SK-N-SH (cell line): ENCODE data around the gene FRMPD4. TPM values are rescaled to one million over a fixed set of nuclear protein-coding genes. Genes with fewer than 3 reads are reported as not detected.

Experiments used
- CTCF ChIA-PET: fragments of 300-600, 350-600 bp; formaldehyde crosslinking; extraction: SDS; loops from one replicate; lab custom pipeline; 2021; lab: Yijun Ruan, JAX
- POLR2A ChIA-PET: fragments of 350-600 bp; sonication (Branson Sonifier 250); formaldehyde crosslinking; extraction: SDS; loops from one replicate; lab custom pipeline; 2020; ENCODE audit warnings: antibody characterized with exemption, inconsistent platforms; lab: Yijun Ruan, JAX
- DNase-seq: peaks from one replicate; pipeline ENCODE4 v3.0.0; 2012
- H2AFZ ChIP-seq: fragments of 200-600 bp; sonication (generic); 2 replicates; pipeline ENCODE4 v1.8.1; 2016; ENCODE audit warnings: antibody characterized with exemption, mild to moderate bottlenecking, low read depth
- H3F3A ChIP-seq: fragments of 200-600 bp; sonication (generic); replicated peaks from 2 replicates; pipeline ENCODE3; 2016; ENCODE audit warnings: antibody characterized with exemption, mild to moderate bottlenecking; ENCODE audit not compliant: insufficient read depth
- H3K27ac ChIP-seq, 2 experiments: fragments of 200-500 bp in 1 of 2; fragments of 200-600 bp in 1 of 2; sonication (Bioruptor generic) in 1 of 2; sonication (generic), shearing (Covaris generic) in 1 of 2; 2 replicates each; pipeline versions ENCODE4 v1.5.1 to v1.6.1; 2014 to 2016; ENCODE audit warnings: low read depth in 2 of 2, inconsistent platforms in 1 of 2, low read length in 1 of 2, mild to moderate bottlenecking in 1 of 2, mixed read lengths in 1 of 2
- H3K27me3 ChIP-seq: fragments of 200-600 bp; sonication (generic), shearing (Covaris generic); 2 replicates; pipeline ENCODE4 v1.6.1; 2016; ENCODE audit warnings: mixed run types; ENCODE audit not compliant: insufficient read depth
- H3K36me3 ChIP-seq, 2 experiments: fragments of 200-500 bp in 1 of 2; fragments of 200-600 bp in 1 of 2; sonication (Bioruptor generic) in 1 of 2; sonication (generic) in 1 of 2; replicated peaks in 1 of 2; 2 replicates each; pipeline versions ENCODE3 to v1.5.1; 2014 to 2016; ENCODE audit warnings: low read length in 1 of 2, mild to moderate bottlenecking in 1 of 2; ENCODE audit not compliant: insufficient read depth in 2 of 2, control insufficient read depth in 1 of 2
- H3K4me1 ChIP-seq, 2 experiments: fragments of 200-500 bp in 1 of 2; fragments of 200-600 bp in 1 of 2; sonication (Bioruptor generic) in 1 of 2; sonication (generic), shearing (Covaris generic) in 1 of 2; 2 replicates each; pipeline versions ENCODE4 v1.5.1 to v1.6.1; 2014 to 2016; ENCODE audit warnings: low read depth in 1 of 2, low read length in 1 of 2, mixed run types in 1 of 2; ENCODE audit not compliant: insufficient read depth in 2 of 2, control insufficient read depth in 1 of 2
- H3K4me2 ChIP-seq: fragments of 200-600 bp; sonication (generic), shearing (Covaris generic); 2 replicates; pipeline ENCODE4 v1.6.1; 2017; ENCODE audit warnings: mixed run types
- H3K4me3 ChIP-seq, 2 experiments: fragments of 200-500 bp in 1 of 2; fragments of 200-600 bp in 1 of 2; sonication (Bioruptor generic) in 1 of 2; sonication (generic), shearing (Covaris generic) in 1 of 2; 2 replicates each; pipeline versions ENCODE4 v1.5.1 to v1.8.1; 2014 to 2016; ENCODE audit warnings: low read depth in 2 of 2, inconsistent platforms in 1 of 2, low read length in 1 of 2, mild to moderate bottlenecking in 1 of 2, mixed read lengths in 1 of 2, moderate library complexity in 1 of 2
- H3K79me2 ChIP-seq: fragments of 200-600 bp; sonication (generic); 2 replicates; pipeline ENCODE4 v1.8.1; 2017; ENCODE audit warnings: mild to moderate bottlenecking; ENCODE audit not compliant: insufficient read depth
- H3K9ac ChIP-seq: fragments of 200-600 bp; sonication (generic); 2 replicates; pipeline ENCODE4 v1.6.1; 2017; ENCODE audit warnings: mixed run types
- H3K9me2 ChIP-seq: fragments of 200-600 bp; sonication (generic); 2 replicates; pipeline ENCODE4 v1.6.1; 2017; ENCODE audit warnings: mixed run types
- H3K9me3 ChIP-seq: fragments of 200-600 bp; sonication (generic); 2 replicates; pipeline ENCODE4 v1.6.1; 2017; ENCODE audit warnings: mixed run types, mild to moderate bottlenecking, moderate library complexity
- H4K20me1 ChIP-seq: fragments of 200-600 bp; sonication (generic); 2 replicates; pipeline ENCODE4 v1.6.1; 2017; ENCODE audit warnings: mild to moderate bottlenecking, mixed run types; ENCODE audit not compliant: insufficient read depth
- ELF1 ChIP-seq: IDR thresholded peaks from 2 replicates; pipeline ENCODE4 v1.4.0; 2012
- EP300 ChIP-seq, 2 experiments: IDR thresholded peaks; 2 replicates each; pipeline versions ENCODE4 v1.4.0 to v1.6.1; 2012; ENCODE audit warnings: borderline replicate concordance in 1 of 2, low read depth in 1 of 2, low read length in 1 of 2
- EZH2phosphoT487 ChIP-seq: fragments of 200-600 bp; sonication (generic); IDR thresholded peaks from 2 replicates; pipeline ENCODE4 v1.6.1; 2017; ENCODE audit warnings: low read depth, mixed run types, mild to moderate bottlenecking, antibody characterized with exemption, moderate library complexity, borderline replicate concordance
- FOXJ3 ChIP-seq: sonication (generic); formaldehyde crosslinking; IDR thresholded peaks from 2 replicates; pipeline ENCODE4 v1.5.1; 2020; ENCODE audit warnings: mild to moderate bottlenecking, missing genetic modification reagents
- FOXM1 ChIP-seq: IDR thresholded peaks from 2 replicates; pipeline ENCODE4 v1.4.0; 2012; ENCODE audit warnings: low read depth, mild to moderate bottlenecking
- GABPA ChIP-seq: IDR thresholded peaks from 2 replicates; pipeline ENCODE4 v1.4.0; 2012; ENCODE audit warnings: low read depth, mild to moderate bottlenecking
- IRF3 ChIP-seq: fragments of 150-350 bp; IDR thresholded peaks from 2 replicates; pipeline ENCODE4 v1.6.1; 2016; ENCODE audit warnings: mild to moderate bottlenecking, low read depth, low read length
- JUND ChIP-seq: IDR thresholded peaks from 2 replicates; pipeline ENCODE4 v1.4.0; 2012
- MAX ChIP-seq: IDR thresholded peaks from 2 replicates; pipeline ENCODE4 v1.4.0; 2012; ENCODE audit warnings: low read depth
- NRF1 ChIP-seq: IDR thresholded peaks from 2 replicates; pipeline ENCODE4 v1.6.1; 2012; ENCODE audit warnings: low read depth, mild to moderate bottlenecking, low read length
- PBX3 ChIP-seq: IDR thresholded peaks from 2 replicates; pipeline ENCODE4; 2012
- POLR2AphosphoS5 ChIP-seq: IDR thresholded peaks from 2 replicates; pipeline ENCODE4 v1.6.1; 2012; ENCODE audit warnings: low read depth, low read length
- RCOR1 ChIP-seq: fragments of 150-350 bp; IDR thresholded peaks from 2 replicates; pipeline ENCODE4 v1.6.1; 2017; ENCODE audit warnings: antibody characterized with exemption, low read length
- RFX5 ChIP-seq: IDR thresholded peaks from 2 replicates; pipeline ENCODE4 v1.6.1; 2012; ENCODE audit warnings: mild to moderate bottlenecking, improper control_type of control experiment, low read length
- RXRA ChIP-seq: IDR thresholded peaks from 2 replicates; pipeline ENCODE4 v1.4.0; 2012; ENCODE audit warnings: low read depth, mild to moderate bottlenecking, borderline replicate concordance
- TCF12 ChIP-seq: IDR thresholded peaks from 2 replicates; pipeline ENCODE4 v1.4.0; 2012
- USF1 ChIP-seq: IDR thresholded peaks from 2 replicates; pipeline ENCODE4 v1.4.0; 2012; ENCODE audit warnings: low read depth, borderline replicate concordance
- USF2 ChIP-seq: fragments of 150-350 bp; IDR thresholded peaks from 2 replicates; pipeline ENCODE4 v1.6.1; 2017; ENCODE audit warnings: antibody characterized with exemption, low read length, low read depth, borderline replicate concordance
- YY1 ChIP-seq: IDR thresholded peaks from 2 replicates; pipeline ENCODE4 v1.4.0; 2012; ENCODE audit warnings: low read depth, mild to moderate bottlenecking
- ZBTB33 ChIP-seq: IDR thresholded peaks from 2 replicates; pipeline ENCODE4 v1.4.0; 2012; ENCODE audit warnings: low read depth, borderline replicate concordance
- WGBS: methylation state at CpG from one replicate; pipeline ENCODE4 v1.1.6; 2017; ENCODE audit warnings: low lambda C conversion rate; 5-methylcytosine and 5-hydroxymethylcytosine counted together
- polyA plus RNA-seq, 3 experiments: library from polyadenylated mRNA; depleted of rRNA; stranded (reverse); fragments of >200 nt; gene quantifications; 2 replicates each; pipeline ENCODE4 v1.2.3, GENCODE V29; 2012

The FRMPD4 gene
- polyA plus RNA-seq, 1 of the 3 experiments (the other 2 are of a cell fraction) = not detected

- Histone ChIP-seq H3K9me2 (no peaks in the 10 kb centered on the region), H4K20me1 (no peaks in the 10 kb centered on the region), H3F3A (no peaks in the 10 kb centered on the region), H3K79me2 (no peaks in the 10 kb centered on the region), H3K9me3 (no peaks in the 10 kb centered on the region), H3K27me3 (peaks cover 5% of the 10 kb centered on the region; the same call in 1 of the 2 replicates), H3K4me2 (no peak overlapping the region), H3K27ac (no peak overlapping the region), H3K4me3 (no peak overlapping the region), H2AFZ (no peak overlapping the region), H3K9ac (no peak overlapping the region), H3K36me3 (no peaks in the 10 kb centered on the region), H3K4me1 (no peaks in the 10 kb centered on the region)
- POLR2A ChIA-PET = no interaction called here
- 9% methylated on average over 5 of the region's 5 CpGs for WGBS
- CTCF ChIA-PET = no interaction called here
- TF ChIP-seq RCOR1 = no peak
- no peak for TF ChIP-seq ELF1
- no peak for TF ChIP-seq TCF12
- no peak for TF ChIP-seq YY1
- TF ChIP-seq EZH2phosphoT487 = no peak
- TF ChIP-seq FOXM1 = no peak
- no peak for TF ChIP-seq USF1
- no peak for TF ChIP-seq NRF1
- no peak for TF ChIP-seq EP300 (IDR thresholded peaks at IDR 0.05; ENCODE audit: borderline replicate concordance in 1 of 2, low read depth in 1 of 2, low read length in 1 of 2)
- no peak for TF ChIP-seq GABPA
- TF ChIP-seq MAX = no peak
- TF ChIP-seq USF2 = no peak
- TF ChIP-seq PBX3 = no peak
- TF ChIP-seq POLR2AphosphoS5 = no peak
- TF ChIP-seq RFX5 = no peak
- TF ChIP-seq IRF3 = no peak
- TF ChIP-seq FOXJ3 (CRISPR knock-in tag) = no peak
- no peak for TF ChIP-seq RXRA
- TF ChIP-seq JUND = no peak
- TF ChIP-seq ZBTB33 = no peak
- DNase-seq = no peak
These were observed 107.7 kb downstream of the FRMPD4 start for GRCh38 chrX:12245650-12246645.
